ENCODE data around the gene CCDC112. TPM values are rescaled to one million over a fixed set of nuclear protein-coding genes. Genes with fewer than 3 reads are reported as not detected.

CCDC112 gene
- polyA plus RNA-seq, result 1 to 10 TPM; 3.2 to 3.8 TPM

GRCh38 chr5:115296124-115297022 lies at the start of gene CCDC112:
TSS of gene CCDC112 (minus strand) at chr5:115296654. CDS start at chr5:115296543, 111 bp downstream.
- Histone ChIP-seq H3K36me3 (ENCODE audit: control insufficient read depth in 2 of 2, insufficient read depth in 2 of 2, low read length in 1 of 2) (no peaks in the 10 kb centered on the region), H3K27ac (ENCODE audit: low read depth in 2 of 2, low read length in 1 of 2) (peak within 1 kb of the TSS; percentile 63 to 81), H3K4me3 (ENCODE audit: low read depth in 1 of 2, low read length in 2 of 2) (peak within 1 kb of the TSS; percentile 74 to 86), H3K9me3 (ENCODE audit: control insufficient read depth in 2 of 2, insufficient read depth in 1 of 2, low read depth in 1 of 2, low read length in 1 of 2) (no peaks in the 10 kb centered on the region), H3K27me3 (ENCODE audit: control insufficient read depth in 1 of 2, insufficient read depth in 2 of 2, low read length in 2 of 2) (no peaks in the 10 kb centered on the region), H3K4me1 (ENCODE audit: control insufficient read depth in 2 of 2, insufficient read depth in 2 of 2, low read length in 1 of 2) (no peaks in the 10 kb centered on the region)
- 1% methylated on average over 66 to 80 of the region's 86 CpGs for WGBS, 2 donors

- Histone ChIP-seq H3K27ac (ENCODE audit: low read depth in 2 of 2, low read length in 1 of 2) (no peak overlapping the region), H3K36me3 (ENCODE audit: control insufficient read depth in 2 of 2, insufficient read depth in 2 of 2, low read length in 1 of 2) (no peaks in the 10 kb centered on the region), H3K9me3 (ENCODE audit: control insufficient read depth in 2 of 2, insufficient read depth in 1 of 2, low read depth in 1 of 2, low read length in 1 of 2) (peaks cover 0 to 3% of the 10 kb centered on the region in 2 donors), H3K4me3 (ENCODE audit: low read depth in 1 of 2, low read length in 2 of 2) (no peak overlapping the region), H3K4me1 (ENCODE audit: control insufficient read depth in 2 of 2, insufficient read depth in 2 of 2, low read length in 1 of 2) (no peaks in the 10 kb centered on the region), H3K27me3 (ENCODE audit: control insufficient read depth in 1 of 2, insufficient read depth in 2 of 2, low read length in 2 of 2) (no peaks in the 10 kb centered on the region)
Observed at GRCh38 chr5:115345344-115345743, 48.9 kb upstream of the CCDC112 start.

GRCh38 chr5:115343855-115344254 lies 47.4 kb upstream of the CCDC112 start:
- H3K4me3 ChIP-seq (ENCODE audit: low read depth in 1 of 2, low read length in 2 of 2), result no peak overlapping the region
- H3K4me1 ChIP-seq (ENCODE audit: control insufficient read depth in 2 of 2, insufficient read depth in 2 of 2, low read length in 1 of 2), result no peaks in the 10 kb centered on the region
- H3K9me3 ChIP-seq (ENCODE audit: control insufficient read depth in 2 of 2, insufficient read depth in 1 of 2, low read depth in 1 of 2, low read length in 1 of 2), result no peaks in the 10 kb centered on the region
- H3K27me3 ChIP-seq (ENCODE audit: control insufficient read depth in 1 of 2, insufficient read depth in 2 of 2, low read length in 2 of 2), result no peaks in the 10 kb centered on the region
- no peak overlapping the region for H3K27ac ChIP-seq (ENCODE audit: low read depth in 2 of 2, low read length in 1 of 2)
- no peaks in the 10 kb centered on the region for H3K36me3 ChIP-seq (ENCODE audit: control insufficient read depth in 2 of 2, insufficient read depth in 2 of 2, low read length in 1 of 2)
- 64 to 80% methylated on average over 1 of the region's 1 CpG for WGBS, 2 donors

DNA sequence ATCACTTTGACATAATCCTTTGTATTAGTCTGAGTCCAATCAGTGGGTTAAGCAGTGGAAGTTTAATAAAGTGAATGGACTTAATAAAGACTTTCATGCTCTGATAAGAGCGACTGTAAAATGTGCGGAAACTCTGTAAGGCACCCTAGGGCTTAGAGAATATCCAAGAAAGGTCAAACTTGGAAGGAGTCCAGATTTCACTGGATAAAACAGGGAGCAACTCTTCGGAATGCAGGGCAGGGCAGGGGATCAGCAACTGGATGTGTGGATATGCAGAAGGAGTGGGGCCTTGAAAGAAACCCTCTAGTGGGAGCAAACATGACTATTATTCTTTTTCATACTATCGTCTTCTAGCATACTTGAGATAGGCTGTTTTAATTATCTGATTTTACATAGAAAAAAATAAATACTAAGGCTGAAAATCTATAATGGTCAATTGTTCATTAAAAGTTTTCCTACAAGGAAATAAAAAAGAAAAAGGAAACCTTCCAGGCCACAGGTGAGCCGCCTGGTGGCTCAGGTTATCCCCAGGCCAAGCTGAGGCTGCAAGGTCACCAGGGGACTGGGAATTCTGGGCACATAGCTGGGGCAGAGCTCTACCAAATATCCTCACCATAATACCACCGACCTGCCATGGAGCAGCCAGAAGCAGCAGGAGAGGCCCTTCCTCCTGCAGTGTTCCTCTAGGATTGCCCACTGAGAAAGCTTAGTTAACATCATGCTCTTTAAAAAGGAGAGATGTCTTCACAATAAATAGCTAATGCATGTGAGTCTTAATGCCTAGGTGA lies 46.3 kb upstream of the CCDC112 start:
- Histone ChIP-seq H3K9me3 (ENCODE audit: control insufficient read depth in 2 of 2, insufficient read depth in 1 of 2, low read depth in 1 of 2, low read length in 1 of 2) (no peaks in the 10 kb centered on the region), H3K27ac (ENCODE audit: low read depth in 2 of 2, low read length in 1 of 2) (no peak overlapping the region), H3K4me3 (ENCODE audit: low read depth in 1 of 2, low read length in 2 of 2) (no peak overlapping the region), H3K27me3 (ENCODE audit: control insufficient read depth in 1 of 2, insufficient read depth in 2 of 2, low read length in 2 of 2) (no peaks in the 10 kb centered on the region), H3K4me1 (ENCODE audit: control insufficient read depth in 2 of 2, insufficient read depth in 2 of 2, low read length in 1 of 2) (no peaks in the 10 kb centered on the region), H3K36me3 (ENCODE audit: control insufficient read depth in 2 of 2, insufficient read depth in 2 of 2, low read length in 1 of 2) (no peaks in the 10 kb centered on the region)
- WGBS, 2 donors, result 77 to 84% methylated on average over 6 of the region's 6 CpGs

DNA sequence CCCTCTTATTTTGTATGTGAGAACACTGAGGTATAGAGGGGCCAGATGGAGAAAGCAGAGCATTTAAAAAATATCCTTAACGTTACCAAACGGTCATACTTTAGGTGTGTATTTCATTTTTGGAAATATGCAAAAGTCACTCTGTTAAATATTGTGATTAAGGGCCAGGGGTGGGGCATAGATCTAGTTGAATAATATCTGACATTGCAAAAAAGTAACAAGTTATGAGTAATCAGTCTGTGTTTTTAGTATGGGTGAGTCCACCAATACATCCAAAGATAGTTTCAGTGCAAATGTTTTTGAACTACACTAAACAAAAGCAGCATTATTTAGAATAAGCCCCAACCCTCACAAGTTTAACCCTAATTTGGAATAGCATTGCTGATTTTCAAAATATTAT lies 45.3 kb upstream of the CCDC112 start:
- Histone ChIP-seq H3K36me3 (ENCODE audit: control insufficient read depth in 2 of 2, insufficient read depth in 2 of 2, low read length in 1 of 2) (no peaks in the 10 kb centered on the region), H3K4me3 (ENCODE audit: low read depth in 1 of 2, low read length in 2 of 2) (no peak overlapping the region), H3K27me3 (ENCODE audit: control insufficient read depth in 1 of 2, insufficient read depth in 2 of 2, low read length in 2 of 2) (no peaks in the 10 kb centered on the region), H3K27ac (ENCODE audit: low read depth in 2 of 2, low read length in 1 of 2) (no peak overlapping the region), H3K4me1 (ENCODE audit: control insufficient read depth in 2 of 2, insufficient read depth in 2 of 2, low read length in 1 of 2) (no peaks in the 10 kb centered on the region), H3K9me3 (ENCODE audit: control insufficient read depth in 2 of 2, insufficient read depth in 1 of 2, low read depth in 1 of 2, low read length in 1 of 2) (no peaks in the 10 kb centered on the region)
- WGBS, 2 donors, result 89 to 90% methylated on average over 2 of the region's 2 CpGs

- Histone ChIP-seq H3K9me3 (ENCODE audit: control insufficient read depth in 2 of 2, insufficient read depth in 1 of 2, low read depth in 1 of 2, low read length in 1 of 2) (no peaks in the 10 kb centered on the region), H3K4me3 (ENCODE audit: low read depth in 1 of 2, low read length in 2 of 2) (no peak overlapping the region), H3K27ac (ENCODE audit: low read depth in 2 of 2, low read length in 1 of 2) (no peak overlapping the region), H3K36me3 (ENCODE audit: control insufficient read depth in 2 of 2, insufficient read depth in 2 of 2, low read length in 1 of 2) (no peaks in the 10 kb centered on the region), H3K27me3 (ENCODE audit: control insufficient read depth in 1 of 2, insufficient read depth in 2 of 2, low read length in 2 of 2) (no peaks in the 10 kb centered on the region), H3K4me1 (ENCODE audit: control insufficient read depth in 2 of 2, insufficient read depth in 2 of 2, low read length in 1 of 2) (no peaks in the 10 kb centered on the region)
- WGBS, 2 donors, result 76 to 89% methylated on average over 3 of the region's 3 CpGs
Observed at GRCh38 chr5:115338851-115339250, 42.4 kb upstream of the CCDC112 start.

- H3K4me1 ChIP-seq (ENCODE audit: control insufficient read depth in 2 of 2, insufficient read depth in 2 of 2, low read length in 1 of 2), result no peaks in the 10 kb centered on the region
- no peaks in the 10 kb centered on the region for H3K27me3 ChIP-seq (ENCODE audit: control insufficient read depth in 1 of 2, insufficient read depth in 2 of 2, low read length in 2 of 2)
- no peaks in the 10 kb centered on the region for H3K9me3 ChIP-seq (ENCODE audit: control insufficient read depth in 2 of 2, insufficient read depth in 1 of 2, low read depth in 1 of 2, low read length in 1 of 2)
- no peak overlapping the region for H3K27ac ChIP-seq (ENCODE audit: low read depth in 2 of 2, low read length in 1 of 2)
- no peak overlapping the region for H3K4me3 ChIP-seq (ENCODE audit: low read depth in 1 of 2, low read length in 2 of 2)
- H3K36me3 ChIP-seq (ENCODE audit: control insufficient read depth in 2 of 2, insufficient read depth in 2 of 2, low read length in 1 of 2), result no peaks in the 10 kb centered on the region
- WGBS, 2 donors, result 94 to 97% methylated on average over 1 of the region's 1 CpG
Observed at GRCh38 chr5:115337882-115338281, 41.4 kb upstream of the CCDC112 start.

- H3K27ac ChIP-seq (ENCODE audit: low read depth in 2 of 2, low read length in 1 of 2), result no peak overlapping the region
- 100% methylated on average over 1 of the region's 1 CpG for WGBS, 2 donors
- H3K36me3 ChIP-seq (ENCODE audit: control insufficient read depth in 2 of 2, insufficient read depth in 2 of 2, low read length in 1 of 2), result no peaks in the 10 kb centered on the region
- H3K4me1 ChIP-seq (ENCODE audit: control insufficient read depth in 2 of 2, insufficient read depth in 2 of 2, low read length in 1 of 2), result no peaks in the 10 kb centered on the region
- H3K4me3 ChIP-seq (ENCODE audit: low read depth in 1 of 2, low read length in 2 of 2), result no peak overlapping the region
- no peaks in the 10 kb centered on the region for H3K9me3 ChIP-seq (ENCODE audit: control insufficient read depth in 2 of 2, insufficient read depth in 1 of 2, low read depth in 1 of 2, low read length in 1 of 2)
- no peaks in the 10 kb centered on the region for H3K27me3 ChIP-seq (ENCODE audit: control insufficient read depth in 1 of 2, insufficient read depth in 2 of 2, low read length in 2 of 2)
Observed at GRCh38 chr5:115336964-115337363, 40.5 kb upstream of the CCDC112 start.

- no peaks in the 10 kb centered on the region for H3K36me3 ChIP-seq (ENCODE audit: control insufficient read depth in 2 of 2, insufficient read depth in 2 of 2, low read length in 1 of 2)
- H3K9me3 ChIP-seq (ENCODE audit: control insufficient read depth in 2 of 2, insufficient read depth in 1 of 2, low read depth in 1 of 2, low read length in 1 of 2), result no peaks in the 10 kb centered on the region
- WGBS, 2 donors, result 84 to 90% methylated on average over 1 of the region's 1 CpG
Observed at GRCh38 chr5:115336201-115336720, 39.8 kb upstream of the CCDC112 start.

More at GRCh38 chr5:115336201-115336720, 39.8 kb upstream of the CCDC112 start:
- H3K27me3 ChIP-seq (ENCODE audit: control insufficient read depth in 1 of 2, insufficient read depth in 2 of 2, low read length in 2 of 2), result no peaks in the 10 kb centered on the region
- no peaks in the 10 kb centered on the region for H3K4me1 ChIP-seq (ENCODE audit: control insufficient read depth in 2 of 2, insufficient read depth in 2 of 2, low read length in 1 of 2)
- no peak overlapping the region for H3K4me3 ChIP-seq (ENCODE audit: low read depth in 1 of 2, low read length in 2 of 2)
- no peak overlapping the region for H3K27ac ChIP-seq (ENCODE audit: low read depth in 2 of 2, low read length in 1 of 2)
